ENCODE results near the gene ZNF783. TPM values are rescaled to one million over a fixed set of nuclear protein-coding genes. Genes with fewer than 3 reads are reported as not detected.

Gene ZNF783
- total RNA-seq, 1 experiment from 2014 or later = 9.9 TPM

DNA sequence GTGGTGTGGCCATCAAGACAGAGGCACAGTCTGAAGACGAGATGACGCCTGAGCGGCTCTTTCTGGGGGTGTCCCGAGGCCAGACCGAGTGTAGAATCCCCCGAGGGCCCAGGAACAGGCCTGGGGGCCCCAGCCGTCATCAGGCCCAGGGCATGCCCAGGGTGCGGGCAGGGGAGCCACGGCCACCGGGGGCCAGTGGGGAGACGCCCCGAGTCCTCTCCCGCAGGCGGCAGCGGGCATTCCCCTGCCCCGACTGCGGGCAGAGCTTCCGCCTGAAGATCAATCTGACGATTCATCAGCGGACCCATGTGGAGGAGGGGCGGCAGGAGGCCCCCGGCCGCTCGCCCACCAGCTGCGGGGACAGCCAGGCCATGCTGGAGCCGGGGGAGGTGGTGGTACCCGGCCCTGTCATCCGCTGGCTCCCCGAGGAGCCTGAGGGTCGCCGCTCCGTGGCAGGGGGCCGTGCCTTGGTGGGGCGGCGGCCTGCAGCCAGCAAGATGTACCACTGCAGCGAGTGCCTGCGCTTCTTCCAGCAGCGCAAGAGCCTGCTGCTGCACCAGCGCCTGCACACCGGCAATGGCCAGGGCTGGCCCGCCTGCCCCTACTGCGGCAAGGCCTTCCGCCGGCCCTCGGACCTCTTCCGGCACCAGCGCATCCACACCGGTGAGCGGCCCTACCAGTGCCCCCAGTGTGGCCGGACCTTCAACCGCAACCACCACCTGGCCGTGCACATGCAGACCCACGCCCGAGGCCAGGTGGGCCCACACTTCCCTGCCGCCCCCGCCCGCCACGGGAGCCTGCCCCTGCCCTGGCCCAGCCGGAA is 19.7 kb downstream of the ZNF783 start:
- peaks cover 21% of the 10 kb centered on the region for H3K36me3 Mint-ChIP-seq
- no peak overlapping the region for H3K4me3 Mint-ChIP-seq
- H3K27ac Mint-ChIP-seq = no peak overlapping the region
- ChIA-PET CTCF (interaction anchor here (2.1 kb wide), 1 partner anchor 20 kb away, joined by 5 read pairs; the partner anchor contains the start of gene ZNF783), POLR2A (no interaction called here)
- TF ChIP-seq NR2C2 (CRISPR knock-in tag; IDR thresholded peaks at IDR 0.05) = no peak
- no peak for TF ChIP-seq JUN (CRISPR knock-in tag; IDR thresholded peaks at IDR 0.05)
- TF ChIP-seq TCF7 (CRISPR knock-in tag; IDR thresholded peaks at IDR 0.05; ENCODE audit: low read depth) = no peak
- TF ChIP-seq, protein P1, sequence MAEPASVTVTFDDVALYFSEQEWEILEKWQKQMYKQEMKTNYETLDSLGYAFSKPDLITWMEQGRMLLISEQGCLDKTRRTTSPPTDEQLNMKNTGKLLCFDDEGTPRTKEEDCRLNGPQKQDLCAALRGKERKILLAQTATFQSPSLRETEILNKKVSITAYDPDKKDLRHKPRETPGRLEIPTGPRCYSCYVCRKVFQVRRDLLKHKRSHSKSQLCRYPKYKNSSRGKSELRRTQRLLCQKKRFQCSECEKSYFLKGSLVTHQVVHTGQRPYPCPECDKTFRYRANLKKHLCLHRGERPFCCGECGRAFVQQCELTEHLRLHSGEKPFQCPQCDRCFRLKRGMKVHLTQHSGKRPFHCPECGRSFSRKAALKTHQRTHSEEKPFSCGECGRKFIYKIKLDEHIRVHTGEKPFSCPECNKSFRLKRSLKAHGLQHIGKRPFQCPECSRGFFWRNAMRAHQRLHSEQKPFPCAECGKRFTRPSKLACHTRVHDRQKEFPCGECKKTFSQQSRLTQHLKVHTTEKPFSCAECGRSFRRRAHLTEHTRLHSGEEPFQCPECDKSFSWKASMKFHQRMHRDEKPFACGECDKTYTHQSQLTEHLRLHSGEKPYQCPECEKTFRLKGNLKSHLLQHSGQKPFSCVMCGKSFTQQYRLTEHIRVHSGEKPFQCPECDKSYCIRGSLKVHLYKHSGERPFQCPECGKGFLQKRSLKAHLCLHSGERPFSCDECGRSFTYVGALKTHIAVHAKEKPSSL (CRISPR knock-in tag; conservative IDR thresholded peaks at IDR 0.05) = no peak
- TF ChIP-seq, protein P2, sequence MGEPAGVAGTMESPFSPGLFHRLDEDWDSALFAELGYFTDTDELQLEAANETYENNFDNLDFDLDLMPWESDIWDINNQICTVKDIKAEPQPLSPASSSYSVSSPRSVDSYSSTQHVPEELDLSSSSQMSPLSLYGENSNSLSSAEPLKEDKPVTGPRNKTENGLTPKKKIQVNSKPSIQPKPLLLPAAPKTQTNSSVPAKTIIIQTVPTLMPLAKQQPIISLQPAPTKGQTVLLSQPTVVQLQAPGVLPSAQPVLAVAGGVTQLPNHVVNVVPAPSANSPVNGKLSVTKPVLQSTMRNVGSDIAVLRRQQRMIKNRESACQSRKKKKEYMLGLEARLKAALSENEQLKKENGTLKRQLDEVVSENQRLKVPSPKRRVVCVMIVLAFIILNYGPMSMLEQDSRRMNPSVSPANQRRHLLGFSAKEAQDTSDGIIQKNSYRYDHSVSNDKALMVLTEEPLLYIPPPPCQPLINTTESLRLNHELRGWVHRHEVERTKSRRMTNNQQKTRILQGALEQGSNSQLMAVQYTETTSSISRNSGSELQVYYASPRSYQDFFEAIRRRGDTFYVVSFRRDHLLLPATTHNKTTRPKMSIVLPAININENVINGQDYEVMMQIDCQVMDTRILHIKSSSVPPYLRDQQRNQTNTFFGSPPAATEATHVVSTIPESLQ (CRISPR knock-in tag; IDR thresholded peaks at IDR 0.05) = no peak
- no peak for TF ChIP-seq FOXJ3 (CRISPR knock-in tag; IDR thresholded peaks at IDR 0.05; ENCODE audit: borderline replicate concordance)
- TF ChIP-seq, protein P3, sequence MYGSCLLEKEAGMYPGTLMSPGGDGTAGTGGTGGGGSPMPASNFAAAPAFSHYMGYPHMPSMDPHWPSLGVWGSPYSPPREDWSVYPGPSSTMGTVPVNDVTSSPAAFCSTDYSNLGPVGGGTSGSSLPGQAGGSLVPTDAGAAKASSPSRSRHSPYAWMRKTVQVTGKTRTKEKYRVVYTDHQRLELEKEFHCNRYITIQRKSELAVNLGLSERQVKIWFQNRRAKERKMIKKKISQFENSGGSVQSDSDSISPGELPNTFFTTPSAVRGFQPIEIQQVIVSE (CRISPR knock-in tag; IDR thresholded peaks at IDR 0.05; ENCODE audit: borderline replicate concordance) = no peak
- TF ChIP-seq NFATC4 (CRISPR knock-in tag; IDR thresholded peaks at IDR 0.05) = no peak
- TF ChIP-seq CBFB (CRISPR knock-in tag; IDR thresholded peaks at IDR 0.05; ENCODE audit: low read depth) = no peak
- no peak for TF ChIP-seq IRF2 (CRISPR knock-in tag; IDR thresholded peaks at IDR 0.05; ENCODE audit: borderline replicate concordance, low read depth)
- H3K27me3 Mint-ChIP-seq (ENCODE audit: low read depth) = peaks cover 26% of the 10 kb centered on the region
- no peaks in the 10 kb centered on the region for H3K9me3 Mint-ChIP-seq
- ATAC-seq (no peak), DNase-seq (ENCODE audit: low spot score) (no peak)
- peaks cover 17% of the 10 kb centered on the region for H3K4me1 Mint-ChIP-seq

DNA sequence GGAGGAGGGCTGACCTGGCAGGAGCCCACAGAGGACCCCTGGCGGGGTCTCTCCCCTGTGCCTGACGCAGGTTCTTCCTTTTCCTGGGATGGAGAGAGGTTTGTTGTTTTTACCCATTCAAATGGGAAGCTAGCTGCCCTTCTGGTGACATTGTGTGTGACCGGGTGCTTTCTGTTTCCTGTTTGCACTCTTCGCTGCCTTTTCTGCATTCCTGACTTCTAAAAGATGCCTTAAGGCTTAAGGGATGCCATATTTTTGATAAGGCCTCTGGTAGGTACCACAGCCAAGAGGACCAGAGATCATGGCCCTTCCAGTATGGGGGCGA is 20.3 kb downstream of the ZNF783 start:
- peaks cover 21% of the 10 kb centered on the region for H3K36me3 Mint-ChIP-seq
- peaks cover 17% of the 10 kb centered on the region for H3K4me1 Mint-ChIP-seq
- ATAC-seq (no peak), DNase-seq (ENCODE audit: low spot score) (no peak)
- TF ChIP-seq IRF2 (CRISPR knock-in tag; IDR thresholded peaks at IDR 0.05; ENCODE audit: borderline replicate concordance, low read depth) = no peak
- TF ChIP-seq, protein P4, sequence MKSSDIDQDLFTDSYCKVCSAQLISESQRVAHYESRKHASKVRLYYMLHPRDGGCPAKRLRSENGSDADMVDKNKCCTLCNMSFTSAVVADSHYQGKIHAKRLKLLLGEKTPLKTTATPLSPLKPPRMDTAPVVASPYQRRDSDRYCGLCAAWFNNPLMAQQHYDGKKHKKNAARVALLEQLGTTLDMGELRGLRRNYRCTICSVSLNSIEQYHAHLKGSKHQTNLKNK (CRISPR knock-in tag; IDR thresholded peaks at IDR 0.05) = no peak
- TF ChIP-seq, protein P5, sequence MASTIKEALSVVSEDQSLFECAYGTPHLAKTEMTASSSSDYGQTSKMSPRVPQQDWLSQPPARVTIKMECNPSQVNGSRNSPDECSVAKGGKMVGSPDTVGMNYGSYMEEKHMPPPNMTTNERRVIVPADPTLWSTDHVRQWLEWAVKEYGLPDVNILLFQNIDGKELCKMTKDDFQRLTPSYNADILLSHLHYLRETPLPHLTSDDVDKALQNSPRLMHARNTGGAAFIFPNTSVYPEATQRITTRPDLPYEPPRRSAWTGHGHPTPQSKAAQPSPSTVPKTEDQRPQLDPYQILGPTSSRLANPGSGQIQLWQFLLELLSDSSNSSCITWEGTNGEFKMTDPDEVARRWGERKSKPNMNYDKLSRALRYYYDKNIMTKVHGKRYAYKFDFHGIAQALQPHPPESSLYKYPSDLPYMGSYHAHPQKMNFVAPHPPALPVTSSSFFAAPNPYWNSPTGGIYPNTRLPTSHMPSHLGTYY (CRISPR knock-in tag; IDR thresholded peaks at IDR 0.05) = no peak
- no peak for TF ChIP-seq ZNF219 (CRISPR knock-in tag; IDR thresholded peaks at IDR 0.05; ENCODE audit: borderline replicate concordance)
- TF ChIP-seq ELF4 (CRISPR knock-in tag; IDR thresholded peaks at IDR 0.05; ENCODE audit: low read depth) = no peak
- TF ChIP-seq EMX1 (CRISPR knock-in tag; IDR thresholded peaks at IDR 0.05) = no peak
- no peak for TF ChIP-seq ZNF671 (CRISPR knock-in tag; IDR thresholded peaks at IDR 0.05)
- TF ChIP-seq ESRRA (CRISPR knock-in tag; IDR thresholded peaks at IDR 0.05; ENCODE audit: borderline replicate concordance) = no peak
- TF ChIP-seq MYBL2 (CRISPR knock-in tag; IDR thresholded peaks at IDR 0.05) = no peak
- no peak for TF ChIP-seq RELA (CRISPR knock-in tag; IDR thresholded peaks at IDR 0.05; ENCODE audit: borderline replicate concordance)
- no peak for TF ChIP-seq FOXJ3 (CRISPR knock-in tag; IDR thresholded peaks at IDR 0.05; ENCODE audit: borderline replicate concordance)
- no peak for TF ChIP-seq ZNF121 (CRISPR knock-in tag; IDR thresholded peaks at IDR 0.05)
- TF ChIP-seq, protein P6, sequence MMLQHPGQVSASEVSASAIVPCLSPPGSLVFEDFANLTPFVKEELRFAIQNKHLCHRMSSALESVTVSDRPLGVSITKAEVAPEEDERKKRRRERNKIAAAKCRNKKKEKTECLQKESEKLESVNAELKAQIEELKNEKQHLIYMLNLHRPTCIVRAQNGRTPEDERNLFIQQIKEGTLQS (CRISPR knock-in tag; conservative IDR thresholded peaks at IDR 0.05) = no peak
- TF ChIP-seq, protein P1 (CRISPR knock-in tag; conservative IDR thresholded peaks at IDR 0.05) = no peak
- TF ChIP-seq, protein P7, sequence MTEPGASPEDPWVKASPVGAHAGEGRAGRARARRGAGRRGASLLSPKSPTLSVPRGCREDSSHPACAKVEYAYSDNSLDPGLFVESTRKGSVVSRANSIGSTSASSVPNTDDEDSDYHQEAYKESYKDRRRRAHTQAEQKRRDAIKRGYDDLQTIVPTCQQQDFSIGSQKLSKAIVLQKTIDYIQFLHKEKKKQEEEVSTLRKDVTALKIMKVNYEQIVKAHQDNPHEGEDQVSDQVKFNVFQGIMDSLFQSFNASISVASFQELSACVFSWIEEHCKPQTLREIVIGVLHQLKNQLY (CRISPR knock-in tag; IDR thresholded peaks at IDR 0.05) = no peak
- POLR2A ChIA-PET = no interaction called here
- H3K9me3 Mint-ChIP-seq = no peaks in the 10 kb centered on the region
- no peak overlapping the region for H3K27ac Mint-ChIP-seq
- CTCF ChIA-PET = no interaction called here
- H3K27me3 Mint-ChIP-seq (ENCODE audit: low read depth) = peaks cover 27% of the 10 kb centered on the region
- H3K4me3 Mint-ChIP-seq = no peak overlapping the region
